ENCODE results near the gene EIF4B.

- no peak for TF ChIP-seq CTCF (IDR thresholded peaks at IDR 0.05)
- TF ChIP-seq POLR2A (IDR thresholded peaks at IDR 0.05): no peak
Measured at GRCh38 chr12:53051881-53052412, 45.7 kb downstream of the EIF4B start.
